ENCODE data around the gene BTD.
"Not testable (repeated sequence)": the region's sequence is repeated elsewhere in the genome, so short reads cannot be mapped to it uniquely, and the experiment has no call there.

Gene BTD

GRCh38 chr3:15604584-15604983 lies 3.0 kb downstream of the BTD start:
- DNase-seq (ENCODE audit: low read depth, low spot score), result not testable (repeated sequence)

- no peak for DNase-seq (ENCODE audit: low read depth, low spot score)
These were observed 4.9 kb downstream of the BTD start for GRCh38 chr3:15606434-15606891.

- DNase-seq (ENCODE audit: low read depth, low spot score), result peak; percentile 68
These were observed 8.7 kb downstream of the BTD start for GRCh38 chr3:15610082-15610759.

- DNase-seq (ENCODE audit: low read depth, low spot score), result no peak
These were observed 9.5 kb downstream of the BTD start for GRCh38 chr3:15611018-15611417.

- no peak for DNase-seq (ENCODE audit: low read depth, low spot score)
These were observed 10.5 kb downstream of the BTD start for GRCh38 chr3:15612001-15612400.

GRCh38 chr3:15614958-15615357 lies 13.4 kb downstream of the BTD start:
- DNase-seq (ENCODE audit: low read depth, low spot score), result no peak

GRCh38 chr3:15616053-15616452 lies 14.5 kb downstream of the BTD start:
- DNase-seq (ENCODE audit: low read depth, low spot score), result no peak

- DNase-seq (ENCODE audit: low read depth, low spot score), result not testable (repeated sequence)
These were observed 18.3 kb downstream of the BTD start for GRCh38 chr3:15619659-15620464.

- no peak for DNase-seq (ENCODE audit: low read depth, low spot score)
These were observed 22.2 kb downstream of the BTD start for GRCh38 chr3:15623535-15624440.

- no peak for DNase-seq (ENCODE audit: low read depth, low spot score)
These were observed 27.4 kb downstream of the BTD start for GRCh38 chr3:15628967-15629366.

GRCh38 chr3:15629860-15630597 lies 28.5 kb downstream of the BTD start:
- DNase-seq (ENCODE audit: low read depth, low spot score), result peak; percentile 88

- peak; percentile 57 for DNase-seq (ENCODE audit: low read depth, low spot score)
These were observed 29.3 kb downstream of the BTD start for GRCh38 chr3:15630646-15631350.

GRCh38 chr3:15631426-15632211 lies 30.1 kb downstream of the BTD start:
- DNase-seq (ENCODE audit: low read depth, low spot score), result no peak

GRCh38 chr3:15632212-15632580 lies 30.7 kb downstream of the BTD start:
- DNase-seq (ENCODE audit: low read depth, low spot score), result no peak

- no peak for DNase-seq (ENCODE audit: low read depth, low spot score)
These were observed 31.6 kb downstream of the BTD start for GRCh38 chr3:15633159-15633558.

- peak; percentile 44 for DNase-seq (ENCODE audit: low read depth, low spot score)
These were observed 32.4 kb downstream of the BTD start for GRCh38 chr3:15633766-15634598.

GRCh38 chr3:15634671-15635070 lies 33.1 kb downstream of the BTD start:
- DNase-seq (ENCODE audit: low read depth, low spot score), result no peak

GRCh38 chr3:15635121-15635661 lies 33.6 kb downstream of the BTD start:
- peak; percentile 89 for DNase-seq (ENCODE audit: low read depth, low spot score)
